Keratinocyte (primary cell): ENCODE measurements around the gene CTNND2. TPM values are rescaled to one million over a fixed set of nuclear protein-coding genes. Genes with fewer than 3 reads are reported as not detected.

ENCODE experiments used
- DNase-seq: peaks from one replicate; pipeline ENCODE4 v3.0.0-alpha.2; 2011; ENCODE audit warnings: low read depth, missing footprints, low spot score
- FAIRE-seq: peaks from 2 replicates; lab custom pipeline; 2011; peaks lifted over from hg19 to GRCh38; lab: Jason Lieb, UNC
- H2AFZ ChIP-seq: 2 replicates; pipeline ENCODE4 v1.6.0; 2012; ENCODE audit warnings: low read length, control low read depth, inconsistent platforms; ENCODE audit not compliant: control insufficient read depth
- H3K27ac ChIP-seq: 2 replicates; pipeline ENCODE4 v1.5.1; 2011; ENCODE audit warnings: low read length; ENCODE audit not compliant: control insufficient read depth, insufficient read depth
- H3K27me3 ChIP-seq: 3 replicates; pipeline ENCODE4 v1.6.0; 2011; ENCODE audit warnings: low read length; ENCODE audit not compliant: control insufficient read depth, insufficient read depth; ENCODE audit errors: extremely low read depth
- H3K36me3 ChIP-seq, 2 experiments: 2 replicates in 1 of 2; 3 replicates in 1 of 2; pipeline ENCODE4 v1.5.1; 2011; ENCODE audit warnings: low read length in 2 of 2, mild to moderate bottlenecking in 1 of 2; ENCODE audit not compliant: control insufficient read depth in 2 of 2, insufficient read depth in 2 of 2; ENCODE audit errors: extremely low read depth in 1 of 2
- H3K4me1 ChIP-seq: 3 replicates; pipeline ENCODE4 v1.5.1; 2011; ENCODE audit warnings: low read length; ENCODE audit not compliant: control insufficient read depth, insufficient read depth; ENCODE audit errors: extremely low read depth
- H3K4me2 ChIP-seq: 3 replicates; pipeline ENCODE4 v1.6.0; 2011; ENCODE audit warnings: low read depth, low read length; ENCODE audit not compliant: control insufficient read depth, insufficient read depth; ENCODE audit errors: extremely low read depth
- H3K4me3 ChIP-seq, 3 experiments: fragments of 200-600 bp in 1 of 3; sonication (generic) in 1 of 3; 2 replicates in 2 of 3; 3 replicates in 1 of 3; pipeline ENCODE4 v1.5.1; 2011 to 2016; ENCODE audit warnings: low read length in 3 of 3, mild to moderate bottlenecking in 3 of 3, control low read depth in 2 of 3, inconsistent platforms in 1 of 3, low read depth in 1 of 3, mixed read lengths in 1 of 3, mixed run types in 1 of 3, moderate library complexity in 1 of 3; ENCODE audit not compliant: control insufficient read depth in 2 of 3, insufficient read depth in 2 of 3; ENCODE audit errors: extremely low read depth in 1 of 3
- H3K79me2 ChIP-seq: 2 replicates; pipeline ENCODE4 v1.6.0; 2012; ENCODE audit warnings: low read length; ENCODE audit not compliant: control insufficient read depth, insufficient read depth
- H3K9ac ChIP-seq: 3 replicates; pipeline ENCODE4 v1.6.0; 2011; ENCODE audit warnings: low read length; ENCODE audit not compliant: control insufficient read depth, insufficient read depth; ENCODE audit errors: extremely low read depth
- H3K9me1 ChIP-seq: 3 replicates; pipeline ENCODE4 v1.6.0; 2011; ENCODE audit warnings: low read length; ENCODE audit not compliant: control insufficient read depth, insufficient read depth; ENCODE audit errors: extremely low read depth
- H3K9me3 ChIP-seq: 2 replicates; pipeline ENCODE4 v1.5.1; 2012; ENCODE audit warnings: low read depth, low read length; ENCODE audit not compliant: control insufficient read depth
- H4K20me1 ChIP-seq: 3 replicates; pipeline ENCODE4 v1.6.0; 2011; ENCODE audit warnings: low read length; ENCODE audit not compliant: control insufficient read depth, insufficient read depth; ENCODE audit errors: extremely low read depth
- CTCF ChIP-seq, 3 experiments: IDR thresholded peaks in 1 of 3; conservative IDR thresholded peaks in 1 of 3; optimal IDR thresholded peaks in 1 of 3; 2 replicates in 2 of 3; 3 replicates in 1 of 3; pipeline versions ENCODE3 to v1.5.1; 2011; ENCODE audit warnings: low read length in 3 of 3, mild to moderate bottlenecking in 3 of 3, moderate library complexity in 2 of 3, control low read depth in 1 of 3, inconsistent platforms in 1 of 3; ENCODE audit not compliant: insufficient read depth in 2 of 3; ENCODE audit errors: extremely low read depth in 1 of 3
- EZH2 ChIP-seq: IDR thresholded peaks from one replicate; pipeline ENCODE4 v1.6.1; 2012; ENCODE audit warnings: inconsistent platforms, mild to moderate bottlenecking, low read length, moderate library complexity
- dilution Hi-C: fragments of 300-500 bp; cut with MboI; formaldehyde crosslinking; loops from one replicate; pipeline ENCODE4 v1.7.0; 2020; ENCODE audit warnings: low sequenced_read_pairs; ENCODE audit not compliant: extremely low pct_ligation_motif_present
- polyA plus RNA-seq, 5 experiments: library from polyadenylated mRNA; depleted of rRNA in 3 of 5; stranded (reverse) in 3 of 5; stranded (forward) in 1 of 5; unstranded in 1 of 5; fragments of >200 nt; gene quantifications; 1 replicate in 1 of 5; 2 replicates in 3 of 5; 3 replicates in 1 of 5; pipeline versions ENCODE4 v1.2.1 to v1.2.3, GENCODE V29; 2011 to 2012; ENCODE audit warnings: missing spikeins in 2 of 5, low read depth in 1 of 5, low replicate concordance in 1 of 5

CTNND2 gene
- polyA plus RNA-seq, 1 donor (not counting 4 experiments of a cell fraction or from before 2014, with no cell fraction given) = not detected

GRCh38 chr5:11273180-11273903 lies 630.9 kb downstream of the CTNND2 start:
- H3K36me3 ChIP-seq = no peaks in the 10 kb centered on the region
- no peak overlapping the region for H3K9ac ChIP-seq
- no peaks in the 10 kb centered on the region for H4K20me1 ChIP-seq
- no peak overlapping the region for H3K4me3 ChIP-seq
- no peaks in the 10 kb centered on the region for H3K9me3 ChIP-seq
- no peak overlapping the region for H2AFZ ChIP-seq
- dilution Hi-C loops = no loop called here
- no peak for DNase-seq
- no peak overlapping the region for H3K27ac ChIP-seq
- H3K27me3 ChIP-seq = no peaks in the 10 kb centered on the region
- TF ChIP-seq EZH2 = no peak
- TF ChIP-seq CTCF (optimal IDR thresholded peaks at IDR 0.05 in 1 of 3, IDR thresholded peaks at IDR 0.05 in 1 of 3, conservative IDR thresholded peaks at IDR 0.05 in 1 of 3; ENCODE audit: extremely low read depth in 1 of 3, insufficient read depth in 2 of 3, low read length in 3 of 3) = no peak
- H3K79me2 ChIP-seq = no peaks in the 10 kb centered on the region
- FAIRE-seq = no peak
- no peaks in the 10 kb centered on the region for H3K9me1 ChIP-seq
- no peaks in the 10 kb centered on the region for H3K4me1 ChIP-seq
- no peak overlapping the region for H3K4me2 ChIP-seq

DNA sequence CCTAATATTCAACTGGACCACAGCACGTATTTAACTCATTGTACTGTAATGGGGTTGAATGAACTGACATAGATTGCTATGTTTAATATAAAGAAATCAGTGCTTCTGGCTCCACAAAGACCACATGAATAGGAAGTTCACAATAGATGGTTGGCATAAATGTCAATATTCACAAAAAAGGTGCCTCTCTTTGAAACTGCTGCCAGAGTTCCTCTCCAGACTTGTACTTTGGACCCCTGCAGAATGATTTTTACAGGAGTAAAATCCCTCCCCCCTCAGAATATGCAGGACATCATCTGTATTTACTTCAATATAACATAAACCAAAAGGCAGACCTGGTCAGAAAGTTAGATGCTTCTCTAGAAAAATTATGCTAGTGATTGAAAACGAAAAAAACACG lies 634.7 kb downstream of the CTNND2 start:
- Histone ChIP-seq H3K9ac (no peak overlapping the region), H4K20me1 (no peaks in the 10 kb centered on the region), H3K4me2 (no peak overlapping the region), H3K9me1 (no peaks in the 10 kb centered on the region), H3K79me2 (no peaks in the 10 kb centered on the region), H3K4me1 (no peaks in the 10 kb centered on the region), H3K4me3 (no peak overlapping the region), H2AFZ (no peak overlapping the region), H3K27me3 (no peaks in the 10 kb centered on the region), H3K36me3 (no peaks in the 10 kb centered on the region), H3K9me3 (no peaks in the 10 kb centered on the region), H3K27ac (no peak overlapping the region)
- dilution Hi-C loops = no loop called here
- DNase-seq (no peak), FAIRE-seq (no peak)
- TF ChIP-seq CTCF (optimal IDR thresholded peaks at IDR 0.05 in 1 of 3, IDR thresholded peaks at IDR 0.05 in 1 of 3, conservative IDR thresholded peaks at IDR 0.05 in 1 of 3; ENCODE audit: extremely low read depth in 1 of 3, insufficient read depth in 2 of 3, low read length in 3 of 3) (no peak), EZH2 (no peak)
